GM18511 (cell line): ENCODE measurements around the gene EPHA6.
A peak's percentile ranks its signal among the peaks of the same experiment; 100 is the strongest.

Source experiments
- ATAC-seq: cut with Tn5 transposase; IDR thresholded peaks from one replicate; pipeline ENCODE4 v1.9.1; 2021; ENCODE audit warnings: mild to moderate bottlenecking, moderate library complexity; ENCODE audit not compliant: unreplicated experiment

Gene EPHA6

GRCh38 chr3:97575742-97576141 lies 761.3 kb downstream of the EPHA6 start:
- ATAC-seq = no peak

- ATAC-seq = no peak
Observed at GRCh38 chr3:97576221-97576620, 761.8 kb downstream of the EPHA6 start.

GRCh38 chr3:97579365-97579764 lies 765.0 kb downstream of the EPHA6 start:
- no peak for ATAC-seq

- ATAC-seq = no peak
Observed at GRCh38 chr3:97610626-97611025, 796.2 kb downstream of the EPHA6 start.

GRCh38 chr3:97612632-97613031 lies 798.2 kb downstream of the EPHA6 start:
- no peak for ATAC-seq

GRCh38 chr3:97613139-97613538 lies 798.7 kb downstream of the EPHA6 start:
- ATAC-seq = no peak

- peak; percentile 81 for ATAC-seq
Observed at GRCh38 chr3:97620514-97620913, 806.1 kb downstream of the EPHA6 start.

GRCh38 chr3:97636465-97636864 lies 822.1 kb downstream of the EPHA6 start:
- no peak for ATAC-seq

- ATAC-seq = no peak
Observed at GRCh38 chr3:97646932-97647331, 832.5 kb downstream of the EPHA6 start.

- ATAC-seq = no peak
Observed at GRCh38 chr3:97647441-97647982, 833.1 kb downstream of the EPHA6 start.

- ATAC-seq = no peak
Observed at GRCh38 chr3:97655971-97656370, 841.6 kb downstream of the EPHA6 start.

- no peak for ATAC-seq
Observed at GRCh38 chr3:97656638-97657037, 842.2 kb downstream of the EPHA6 start.

GRCh38 chr3:97658668-97659285 lies 844.4 kb downstream of the EPHA6 start:
- peak; percentile 61 for ATAC-seq

- ATAC-seq = no peak
Observed at GRCh38 chr3:97662264-97662663, 847.9 kb downstream of the EPHA6 start.

GRCh38 chr3:97662762-97663161 lies 848.4 kb downstream of the EPHA6 start:
- ATAC-seq = no peak

- no peak for ATAC-seq
Observed at GRCh38 chr3:97665896-97666295, 851.5 kb downstream of the EPHA6 start.

- no peak for ATAC-seq
Observed at GRCh38 chr3:97670952-97671351, 856.6 kb downstream of the EPHA6 start.

GRCh38 chr3:97673357-97673997 lies 859.1 kb downstream of the EPHA6 start:
- no peak for ATAC-seq

- ATAC-seq = no peak
Observed at GRCh38 chr3:97674461-97674860, 860.1 kb downstream of the EPHA6 start.

- no peak for ATAC-seq
Observed at GRCh38 chr3:97680210-97680609, 865.8 kb downstream of the EPHA6 start.

GRCh38 chr3:97680696-97681095 lies 866.3 kb downstream of the EPHA6 start:
- no peak for ATAC-seq

GRCh38 chr3:97684490-97684889 lies 870.1 kb downstream of the EPHA6 start:
- ATAC-seq = no peak

- ATAC-seq = no peak
Observed at GRCh38 chr3:97686258-97686657, 871.9 kb downstream of the EPHA6 start.
